Neural cell (in vitro differentiated cells): ENCODE measurements around the gene VPS8. TPM values are rescaled to one million over a fixed set of nuclear protein-coding genes. Genes with fewer than 3 reads are reported as not detected.

Source experiments
- H2AFZ ChIP-seq: fragments of 200-600, 300-800 bp; sonication (generic), shearing (Covaris generic); 2 replicates; pipeline ENCODE4 v1.6.0; 2014; ENCODE audit warnings: low read depth, mild to moderate bottlenecking, antibody characterized with exemption, low read length, moderate library complexity
- H3F3A ChIP-seq: fragments of 200-600 bp; shearing (Covaris generic); 2 replicates; pipeline ENCODE4 v1.6.1; 2016; ENCODE audit warnings: mild to moderate bottlenecking, moderate library complexity, mixed read lengths, antibody characterized with exemption, low read length; ENCODE audit not compliant: insufficient read depth, poor library complexity, severe bottlenecking
- H3K27ac ChIP-seq: fragments of 200-600, 300-800 bp; sonication (generic), shearing (Covaris generic); 2 replicates; pipeline ENCODE4 v1.5.1; 2014; ENCODE audit warnings: mild to moderate bottlenecking, low read length, moderate library complexity
- H3K27me3 ChIP-seq: fragments of 300-800, 200-600 bp; sonication (generic), shearing (Covaris generic); 2 replicates; pipeline ENCODE4 v1.6.0; 2014; ENCODE audit warnings: mild to moderate bottlenecking, low read depth, low read length, moderate library complexity; ENCODE audit not compliant: insufficient read depth
- H3K36me3 ChIP-seq: fragments of 300-800, 200-600 bp; sonication (generic), shearing (Covaris generic); 2 replicates; pipeline ENCODE4 v1.5.1; 2014; ENCODE audit warnings: mild to moderate bottlenecking, antibody characterized with exemption, low read length, moderate library complexity; ENCODE audit not compliant: insufficient read depth
- H3K4me2 ChIP-seq: fragments of 300-800, 200-600 bp; sonication (generic), shearing (Covaris generic); 2 replicates; pipeline ENCODE4 v1.6.0; 2014; ENCODE audit warnings: mild to moderate bottlenecking, low read length
- H3K4me3 ChIP-seq: fragments of 300-800, 200-600 bp; sonication (generic), shearing (Covaris generic); 2 replicates; pipeline ENCODE4 v1.5.1; 2014; ENCODE audit warnings: mild to moderate bottlenecking, low read length, moderate library complexity
- H3K79me2 ChIP-seq: fragments of 200-600 bp; shearing (Covaris generic); replicated peaks from 2 replicates; pipeline ENCODE4 v1.6.0; 2014; ENCODE audit warnings: mild to moderate bottlenecking, low read length, moderate library complexity; ENCODE audit not compliant: insufficient read depth
- H3K9ac ChIP-seq: fragments of 300-800, 200-600 bp; sonication (generic), shearing (Covaris generic); 2 replicates; pipeline ENCODE4 v1.6.1; 2016; ENCODE audit warnings: mild to moderate bottlenecking, low read length, mixed read lengths
- H3K9me2 ChIP-seq: fragments of 200-600 bp; shearing (Covaris generic); 2 replicates; pipeline ENCODE4 v1.6.1; 2016; ENCODE audit warnings: mild to moderate bottlenecking, low read length, mixed read lengths; ENCODE audit not compliant: insufficient read depth
- H3K9me3 ChIP-seq: fragments of 200-600, 300-800 bp; sonication (generic), shearing (Covaris generic); 2 replicates; pipeline ENCODE4 v1.6.1; 2016; ENCODE audit warnings: mild to moderate bottlenecking, mixed run types, low read length, moderate library complexity, mixed read lengths
- H4K20me1 ChIP-seq: fragments of 200-600 bp; shearing (Covaris generic); 2 replicates; pipeline ENCODE4 v1.6.1; 2016; ENCODE audit warnings: mild to moderate bottlenecking, mixed run types; ENCODE audit not compliant: insufficient read depth
- EP300 ChIP-seq: fragments of 450-650 bp; conservative IDR thresholded peaks from 2 replicates; pipeline ENCODE4 v1.6.1; 2014; ENCODE audit warnings: antibody characterized with exemption, mild to moderate bottlenecking, moderate library complexity; ENCODE audit not compliant: poor library complexity, severe bottlenecking
- EZH2 ChIP-seq: fragments of 200-600, 300-800 bp; shearing (Covaris generic), sonication (generic); IDR thresholded peaks from 2 replicates; pipeline ENCODE4 v1.6.1; 2014; ENCODE audit warnings: antibody characterized with exemption, low read length, borderline replicate concordance, mild to moderate bottlenecking; ENCODE audit not compliant: insufficient read depth, poor library complexity, severe bottlenecking
- MXI1 ChIP-seq: fragments of 450-650 bp; conservative IDR thresholded peaks from 2 replicates; pipeline ENCODE4 v1.6.1; 2014; ENCODE audit warnings: antibody characterized with exemption, mild to moderate bottlenecking; ENCODE audit not compliant: poor library complexity, severe bottlenecking
- POLR2AphosphoS5 ChIP-seq: IDR thresholded peaks from 2 replicates; pipeline ENCODE4 v1.6.1; 2012
- RAD21 ChIP-seq: fragments of 450-650 bp; conservative IDR thresholded peaks from 2 replicates; pipeline ENCODE4 v1.6.1; 2014; ENCODE audit warnings: antibody characterized with exemption, mild to moderate bottlenecking, moderate library complexity
- REST ChIP-seq: IDR thresholded peaks from 2 replicates; pipeline ENCODE4 v1.6.1; 2012; ENCODE audit warnings: borderline replicate concordance
- SMC3 ChIP-seq: fragments of 450-650 bp; conservative IDR thresholded peaks from 2 replicates; pipeline ENCODE4 v1.6.1; 2014; ENCODE audit warnings: antibody characterized with exemption, mild to moderate bottlenecking, moderate library complexity; ENCODE audit not compliant: poor library complexity
- TAF1 ChIP-seq: IDR thresholded peaks from 2 replicates; pipeline ENCODE4 v1.6.1; 2012; ENCODE audit warnings: low read depth
- polyA plus RNA-seq: library from polyadenylated mRNA; depleted of rRNA; stranded (reverse); fragments of >200 nt; gene quantifications from 2 replicates; pipeline ENCODE4 v1.2.3, GENCODE V29; 2014
- TF ChIP-seq, protein P1 (sequence below): fragments of 450-650 bp; IDR thresholded peaks from 2 replicates; pipeline ENCODE4 v1.5.1; 2014; ENCODE audit warnings: antibody characterized with exemption, mild to moderate bottlenecking, moderate library complexity; ENCODE audit not compliant: poor library complexity, severe bottlenecking

The VPS8 gene
- polyA plus RNA-seq, 1 donor from 2014 or later, result 146 TPM

GRCh38 chr3:184800349-184800930 lies 11.5 kb upstream of the VPS8 start (continued):
- no peak for TF ChIP-seq REST

DNA sequence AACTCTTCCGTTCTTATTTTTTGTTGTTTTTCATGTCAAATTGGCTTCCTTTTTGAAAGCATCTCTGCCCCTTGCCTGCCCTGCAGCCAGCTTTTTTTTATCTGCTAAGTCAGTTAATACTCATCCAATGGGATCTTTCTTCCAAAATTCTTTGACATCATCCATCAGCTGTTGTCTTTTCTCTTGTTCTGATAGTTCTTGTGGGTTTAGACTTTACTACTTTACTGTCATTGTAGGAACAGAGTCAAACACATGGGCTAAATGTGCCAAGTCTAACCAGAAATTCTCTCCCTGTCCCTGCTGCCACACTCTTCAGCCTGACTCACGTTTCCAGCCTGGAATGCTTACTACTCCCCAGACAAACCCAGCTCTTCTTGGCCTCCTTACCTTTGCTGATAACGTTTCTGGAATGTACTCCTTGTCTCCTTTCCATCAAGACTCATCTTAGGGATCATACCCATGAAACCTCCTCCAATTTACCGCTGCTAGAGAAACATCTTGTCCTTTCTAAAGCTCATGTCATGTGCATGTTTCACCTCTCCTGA lies 10.7 kb upstream of the VPS8 start:
- Histone ChIP-seq H3K36me3 (no peaks in the 10 kb centered on the region), H3K9me2 (no peaks in the 10 kb centered on the region), H3K79me2 (no peaks in the 10 kb centered on the region), H3K27ac (no peak overlapping the region), H3K4me2 (no peak overlapping the region), H4K20me1 (no peaks in the 10 kb centered on the region), H3K9me3 (no peaks in the 10 kb centered on the region), H3K27me3 (no peaks in the 10 kb centered on the region), H2AFZ (no peak overlapping the region), H3F3A (no peaks in the 10 kb centered on the region), H3K9ac (no peak overlapping the region), H3K4me3 (no peak overlapping the region)
- TF ChIP-seq POLR2AphosphoS5 (no peak), REST (no peak), EP300 (no peak), EZH2 (no peak)

- TF ChIP-seq EP300 (no peak), SMC3 (no peak), REST (no peak), TAF1 (no peak), RAD21 (no peak), EZH2 (no peak), MXI1 (no peak), POLR2AphosphoS5 (no peak)
- TF ChIP-seq, protein P1, sequence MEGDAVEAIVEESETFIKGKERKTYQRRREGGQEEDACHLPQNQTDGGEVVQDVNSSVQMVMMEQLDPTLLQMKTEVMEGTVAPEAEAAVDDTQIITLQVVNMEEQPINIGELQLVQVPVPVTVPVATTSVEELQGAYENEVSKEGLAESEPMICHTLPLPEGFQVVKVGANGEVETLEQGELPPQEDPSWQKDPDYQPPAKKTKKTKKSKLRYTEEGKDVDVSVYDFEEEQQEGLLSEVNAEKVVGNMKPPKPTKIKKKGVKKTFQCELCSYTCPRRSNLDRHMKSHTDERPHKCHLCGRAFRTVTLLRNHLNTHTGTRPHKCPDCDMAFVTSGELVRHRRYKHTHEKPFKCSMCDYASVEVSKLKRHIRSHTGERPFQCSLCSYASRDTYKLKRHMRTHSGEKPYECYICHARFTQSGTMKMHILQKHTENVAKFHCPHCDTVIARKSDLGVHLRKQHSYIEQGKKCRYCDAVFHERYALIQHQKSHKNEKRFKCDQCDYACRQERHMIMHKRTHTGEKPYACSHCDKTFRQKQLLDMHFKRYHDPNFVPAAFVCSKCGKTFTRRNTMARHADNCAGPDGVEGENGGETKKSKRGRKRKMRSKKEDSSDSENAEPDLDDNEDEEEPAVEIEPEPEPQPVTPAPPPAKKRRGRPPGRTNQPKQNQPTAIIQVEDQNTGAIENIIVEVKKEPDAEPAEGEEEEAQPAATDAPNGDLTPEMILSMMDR, result no peak
- Histone ChIP-seq H3K9ac (no peak overlapping the region), H3K4me3 (no peak overlapping the region), H4K20me1 (no peaks in the 10 kb centered on the region), H3K27me3 (no peaks in the 10 kb centered on the region), H3K9me3 (no peaks in the 10 kb centered on the region), H2AFZ (no peak overlapping the region), H3K9me2 (no peaks in the 10 kb centered on the region), H3K27ac (no peak overlapping the region), H3F3A (no peaks in the 10 kb centered on the region), H3K36me3 (no peaks in the 10 kb centered on the region), H3K4me2 (no peak overlapping the region), H3K79me2 (no peaks in the 10 kb centered on the region)
These were observed 9.8 kb upstream of the VPS8 start for GRCh38 chr3:184802150-184802549.
